GM06990 (cell line): Measurements from ENCODE around the gene FRMD6.

ENCODE experiments used
- DNase-seq: peaks from one replicate; pipeline ENCODE4 v3.0.0-alpha.2; 2011; ENCODE audit not compliant: insufficient read length; ENCODE audit errors: extremely low read depth
- H3K27me3 ChIP-seq: replicated peaks from 2 replicates; pipeline ENCODE4 v1.6.0; 2011; ENCODE audit warnings: low read length; ENCODE audit not compliant: control insufficient read depth, insufficient read depth
- H3K36me3 ChIP-seq: 2 replicates; pipeline ENCODE4 v1.5.1; 2011; ENCODE audit warnings: low read length; ENCODE audit not compliant: control insufficient read depth, insufficient read depth
- H3K4me3 ChIP-seq: replicated peaks from 2 replicates; pipeline ENCODE4 v1.5.1; 2011; ENCODE audit warnings: low read depth, mild to moderate bottlenecking, control low read depth, low read length
- TF ChIP-seq, protein P1 (sequence below): IDR thresholded peaks from 2 replicates; pipeline ENCODE4 v1.5.1; 2011; ENCODE audit warnings: low read length, control low read depth, mild to moderate bottlenecking, inconsistent platforms; ENCODE audit not compliant: insufficient read depth, poor library complexity, severe bottlenecking

Gene FRMD6

DNA sequence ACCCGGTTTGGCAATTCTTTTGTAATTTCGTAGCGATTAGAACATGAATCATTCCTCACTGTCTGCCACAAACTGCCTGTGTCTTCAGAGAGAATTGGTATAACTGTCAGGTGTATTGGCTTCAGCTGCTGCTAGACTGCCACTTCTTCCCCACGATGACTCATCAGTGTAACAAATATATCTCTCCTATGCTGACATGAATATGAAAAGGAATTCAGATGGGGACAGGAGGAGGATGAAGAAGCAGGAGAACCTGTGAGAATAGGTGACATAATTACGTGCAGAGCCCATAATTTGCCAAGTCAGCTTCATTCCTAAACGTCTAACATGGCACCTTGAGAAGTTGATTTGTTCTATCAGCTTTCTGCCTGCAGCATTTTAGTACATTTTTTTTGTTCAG, 64.9 kb downstream of the FRMD6 start:
- TF ChIP-seq, protein P1, sequence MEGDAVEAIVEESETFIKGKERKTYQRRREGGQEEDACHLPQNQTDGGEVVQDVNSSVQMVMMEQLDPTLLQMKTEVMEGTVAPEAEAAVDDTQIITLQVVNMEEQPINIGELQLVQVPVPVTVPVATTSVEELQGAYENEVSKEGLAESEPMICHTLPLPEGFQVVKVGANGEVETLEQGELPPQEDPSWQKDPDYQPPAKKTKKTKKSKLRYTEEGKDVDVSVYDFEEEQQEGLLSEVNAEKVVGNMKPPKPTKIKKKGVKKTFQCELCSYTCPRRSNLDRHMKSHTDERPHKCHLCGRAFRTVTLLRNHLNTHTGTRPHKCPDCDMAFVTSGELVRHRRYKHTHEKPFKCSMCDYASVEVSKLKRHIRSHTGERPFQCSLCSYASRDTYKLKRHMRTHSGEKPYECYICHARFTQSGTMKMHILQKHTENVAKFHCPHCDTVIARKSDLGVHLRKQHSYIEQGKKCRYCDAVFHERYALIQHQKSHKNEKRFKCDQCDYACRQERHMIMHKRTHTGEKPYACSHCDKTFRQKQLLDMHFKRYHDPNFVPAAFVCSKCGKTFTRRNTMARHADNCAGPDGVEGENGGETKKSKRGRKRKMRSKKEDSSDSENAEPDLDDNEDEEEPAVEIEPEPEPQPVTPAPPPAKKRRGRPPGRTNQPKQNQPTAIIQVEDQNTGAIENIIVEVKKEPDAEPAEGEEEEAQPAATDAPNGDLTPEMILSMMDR = no peak

DNA sequence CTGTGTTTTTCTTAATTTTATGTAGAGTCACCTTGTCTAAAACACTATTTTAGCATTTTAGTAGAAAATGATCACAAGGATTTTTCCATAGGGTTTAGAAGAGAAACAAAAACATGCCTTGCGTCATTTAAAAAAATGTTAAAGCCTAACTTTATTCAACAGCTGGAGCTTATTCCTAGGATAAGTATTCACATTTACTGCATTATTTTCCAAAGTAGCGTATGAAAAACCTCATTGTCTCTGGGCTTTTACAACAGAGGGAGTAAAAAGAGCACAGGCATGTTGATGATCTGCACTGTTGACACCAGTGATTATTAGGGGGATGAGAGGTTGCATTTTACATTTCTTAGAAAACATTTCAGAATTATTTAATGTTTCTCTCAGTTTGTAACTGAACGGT, 66.1 kb downstream of the FRMD6 start:
- DNase-seq = no peak
- TF ChIP-seq, protein P1 = no peak
- no peaks in the 10 kb centered on the region for H3K27me3 ChIP-seq
- no peak overlapping the region for H3K4me3 ChIP-seq
- H3K36me3 ChIP-seq = peaks cover 2% of the 10 kb centered on the region

More for the DNA sequence above, 64.9 kb downstream of the FRMD6 start:
- H3K36me3 ChIP-seq = peaks cover 2% of the 10 kb centered on the region
- H3K27me3 ChIP-seq = no peaks in the 10 kb centered on the region
- no peak for DNase-seq
- H3K4me3 ChIP-seq = no peak overlapping the region

DNA sequence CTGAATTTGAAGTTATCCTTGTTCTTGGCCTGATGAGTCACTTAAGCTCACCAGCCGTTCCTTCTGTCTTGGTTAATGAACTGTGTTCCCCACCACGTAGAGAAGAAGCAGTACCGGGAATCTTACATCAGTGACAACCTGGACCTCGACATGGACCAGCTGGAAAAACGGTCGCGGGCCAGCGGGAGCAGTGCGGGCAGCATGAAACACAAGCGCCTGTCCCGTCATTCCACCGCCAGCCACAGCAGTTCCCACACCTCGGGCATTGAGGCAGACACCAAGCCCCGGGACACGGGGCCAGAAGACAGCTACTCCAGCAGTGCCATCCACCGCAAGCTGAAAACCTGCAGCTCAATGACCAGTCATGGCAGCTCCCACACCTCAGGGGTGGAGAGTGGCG, 68.2 kb downstream of the FRMD6 start:
- TF ChIP-seq, protein P1 = no peak

DNA sequence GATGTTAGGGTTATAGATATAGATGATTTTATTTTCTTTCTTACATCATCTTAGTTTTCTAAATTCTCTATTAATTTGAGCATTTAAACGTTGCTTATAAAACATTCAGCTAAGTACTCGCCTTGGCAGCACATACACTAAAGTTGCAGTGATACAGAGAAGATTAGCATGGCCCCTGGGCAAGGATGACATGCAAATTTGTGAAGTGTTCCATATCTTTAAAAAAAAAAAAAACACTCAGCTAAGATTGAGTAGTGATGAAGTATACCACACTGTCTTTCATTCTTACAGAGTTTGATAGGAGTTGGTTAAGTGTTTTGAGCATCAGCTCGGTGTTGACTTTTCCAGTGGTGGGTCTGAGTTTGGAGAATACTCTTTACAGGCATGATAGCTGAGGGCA, 72.3 kb downstream of the FRMD6 start:
- Histone ChIP-seq H3K4me3 (no peak overlapping the region), H3K27me3 (no peaks in the 10 kb centered on the region), H3K36me3 (peaks cover 2% of the 10 kb centered on the region)
- no peak for DNase-seq
- TF ChIP-seq, protein P1 = no peak

More for the DNA sequence above, 68.2 kb downstream of the FRMD6 start:
- peaks cover 2% of the 10 kb centered on the region for H3K36me3 ChIP-seq
- no peaks in the 10 kb centered on the region for H3K27me3 ChIP-seq
- no peak overlapping the region for H3K4me3 ChIP-seq
- no peak for DNase-seq

DNA sequence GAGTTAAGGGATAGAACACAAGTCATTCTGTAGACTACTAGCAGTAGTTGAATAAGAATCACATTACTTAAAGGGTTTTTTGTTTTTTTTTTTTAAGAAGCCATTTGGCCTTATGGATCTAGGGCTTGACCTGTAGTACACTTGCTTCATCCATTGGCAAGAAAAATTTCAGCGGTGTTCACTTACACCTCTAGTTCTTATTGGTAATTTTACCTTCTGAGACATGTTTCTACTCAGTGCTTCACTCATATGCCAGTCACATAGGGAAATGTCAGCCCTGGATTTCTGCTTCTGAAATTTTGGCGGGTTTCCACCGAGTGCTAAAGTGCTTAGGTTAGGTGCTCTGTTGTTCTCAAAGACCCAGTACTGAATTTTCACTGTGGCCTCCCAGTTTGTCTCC, 72.9 kb downstream of the FRMD6 start:
- Histone ChIP-seq H3K27me3 (no peaks in the 10 kb centered on the region), H3K4me3 (no peak overlapping the region), H3K36me3 (peaks cover 2% of the 10 kb centered on the region)
- no peak for DNase-seq
- TF ChIP-seq, protein P1 = no peak

DNA sequence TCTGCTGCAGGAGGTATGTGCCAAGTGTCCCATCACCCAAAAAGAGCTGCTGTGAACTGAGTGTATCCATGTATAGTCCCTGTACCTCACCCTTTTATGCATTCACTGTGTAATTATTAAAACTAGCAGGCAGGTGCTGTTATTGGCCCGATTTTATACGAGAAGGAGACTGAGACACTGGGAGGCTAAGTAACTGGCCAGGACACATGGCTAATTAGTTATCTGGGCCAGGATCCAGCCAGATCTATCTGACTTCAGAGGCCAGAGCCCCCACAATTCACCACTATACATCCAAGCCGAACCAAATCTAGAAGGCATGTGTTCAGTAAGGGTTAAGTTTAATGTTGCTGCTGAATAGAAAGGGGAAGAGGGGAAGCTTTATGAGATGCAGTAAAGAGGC, 73.4 kb downstream of the FRMD6 start:
- Histone ChIP-seq H3K27me3 (no peaks in the 10 kb centered on the region), H3K4me3 (no peak overlapping the region), H3K36me3 (peaks cover 2% of the 10 kb centered on the region)
- DNase-seq = no peak
- TF ChIP-seq, protein P1 = no peak
